ENCODE results near the gene MEGF11.
A peak's percentile ranks its signal among the peaks of the same experiment; 100 is the strongest.

MEGF11 gene

DNA sequence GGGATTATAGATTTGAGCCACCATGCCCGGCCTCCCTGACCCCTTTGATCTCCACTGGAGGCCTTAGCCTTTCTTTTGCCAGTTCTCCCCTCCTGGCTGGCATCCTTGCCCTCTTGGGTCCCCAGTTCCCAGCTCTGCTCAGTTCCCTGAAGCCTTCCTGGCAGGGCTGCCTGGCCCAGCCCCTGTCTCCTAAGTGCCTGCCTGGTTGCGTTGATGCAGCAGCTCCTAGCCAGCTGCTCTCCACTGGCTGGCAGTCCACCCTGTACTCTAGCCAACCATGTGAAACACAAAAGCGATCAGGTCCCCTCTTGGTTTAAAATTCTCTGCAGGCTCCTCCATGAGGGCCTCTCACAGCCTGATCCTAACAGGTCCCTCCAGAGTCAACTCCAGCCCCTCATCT is 199.6 kb downstream of the MEGF11 start (continued):
- TF ChIP-seq ZNF596 (tag by site-specific recombination; IDR thresholded peaks at IDR 0.05) (no peak), ZNF449 (tag by site-specific recombination; IDR thresholded peaks at IDR 0.05) (no peak), ZBTB44 (tag by site-specific recombination; IDR thresholded peaks at IDR 0.05) (no peak)

DNA sequence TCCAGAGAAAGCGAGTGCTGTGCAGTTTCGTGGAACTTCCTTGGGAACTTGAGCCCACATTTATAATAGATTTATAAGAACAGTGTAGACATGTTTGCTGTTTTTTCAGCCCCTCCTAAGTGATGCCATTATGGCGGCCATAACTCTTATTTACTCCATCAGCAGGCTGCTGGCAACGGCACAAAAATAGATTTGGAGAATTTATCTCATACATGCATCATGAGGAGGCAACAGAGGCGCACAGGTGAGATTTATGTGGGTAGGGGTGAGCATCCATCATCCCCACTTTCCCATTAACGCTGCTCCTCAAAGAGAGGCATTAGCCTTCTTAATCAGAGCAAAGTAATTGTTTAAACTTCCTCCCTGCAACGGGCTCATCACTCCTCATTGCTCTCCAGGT is 201.7 kb downstream of the MEGF11 start:
- H3K27ac ChIP-seq (ENCODE audit: extremely low read depth, low read depth, low read length): no peak overlapping the region
- no peak overlapping the region for H3K4me3 ChIP-seq (ENCODE audit: low read depth, low read length)
- CTCF ChIA-PET: interaction anchor here (1.3 kb wide), 1 partner anchor 33 kb away, joined by 4 read pairs; no protein-coding TSS in a partner anchor
- no peaks in the 10 kb centered on the region for H3K36me3 ChIP-seq (ENCODE audit: control insufficient read depth in 2 of 2, insufficient read depth in 1 of 2, low read length in 2 of 2)
- H3K4me1 ChIP-seq (ENCODE audit: control insufficient read depth, insufficient read depth, low read length): no peaks in the 10 kb centered on the region
- TF ChIP-seq ZNF404 (tag by site-specific recombination; IDR thresholded peaks at IDR 0.05): no peak
- no peak for TF ChIP-seq ATF2 (tag by site-specific recombination; IDR thresholded peaks at IDR 0.05; ENCODE audit: low read depth)
- no peak for TF ChIP-seq ZEB2 (tag by site-specific recombination; IDR thresholded peaks at IDR 0.05)
- TF ChIP-seq ZFHX2 (tag by site-specific recombination; conservative IDR thresholded peaks at IDR 0.05): no peak
- H3K9me3 ChIP-seq (ENCODE audit: control insufficient read depth, insufficient read depth, low read depth, low read length): no peaks in the 10 kb centered on the region
- POLR2A ChIA-PET: no interaction called here

DNA sequence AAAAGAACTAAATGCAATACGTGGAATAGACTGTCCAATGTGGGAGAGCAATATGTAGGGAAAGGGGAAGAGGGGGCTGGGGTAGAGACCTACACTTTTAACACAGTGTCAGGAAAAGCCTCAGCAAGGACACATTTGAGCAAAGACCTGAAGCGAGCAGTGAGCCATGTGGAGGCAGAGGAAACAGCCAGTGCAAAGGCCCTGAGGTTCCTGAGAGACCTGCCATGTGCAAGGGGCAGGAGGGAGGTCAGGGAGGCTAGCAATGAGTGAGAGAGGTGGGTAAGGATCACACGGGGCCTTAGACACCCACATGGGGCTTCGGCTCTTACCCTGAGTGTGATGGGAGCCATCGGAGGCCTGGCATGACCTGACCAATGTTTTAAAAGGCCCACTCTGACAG is 203.3 kb downstream of the MEGF11 start:
- Histone ChIP-seq H3K36me3 (ENCODE audit: control insufficient read depth in 2 of 2, insufficient read depth in 1 of 2, low read length in 2 of 2) (no peaks in the 10 kb centered on the region), H3K4me3 (ENCODE audit: low read depth, low read length) (no peak overlapping the region), H3K27ac (ENCODE audit: extremely low read depth, low read depth, low read length) (no peak overlapping the region), H3K9me3 (ENCODE audit: control insufficient read depth, insufficient read depth, low read depth, low read length) (no peaks in the 10 kb centered on the region), H3K4me1 (ENCODE audit: control insufficient read depth, insufficient read depth, low read length) (no peaks in the 10 kb centered on the region)
- ChIA-PET CTCF (interaction anchor here (0.6 kb wide), 2 partner anchors 17 to 413 kb away, joined by 3 to 4 read pairs; no protein-coding TSS in a partner anchor), POLR2A (no interaction called here)
- no peak for TF ChIP-seq ZNF24 (tag by site-specific recombination; IDR thresholded peaks at IDR 0.05)
- TF ChIP-seq ZNF623 (tag by site-specific recombination; IDR thresholded peaks at IDR 0.05): peak; percentile 92

- ChIA-PET CTCF (no interaction called here), POLR2A (no interaction called here)
Observed at GRCh38 chr15:66049353-66049752, 204.2 kb downstream of the MEGF11 start.

DNA sequence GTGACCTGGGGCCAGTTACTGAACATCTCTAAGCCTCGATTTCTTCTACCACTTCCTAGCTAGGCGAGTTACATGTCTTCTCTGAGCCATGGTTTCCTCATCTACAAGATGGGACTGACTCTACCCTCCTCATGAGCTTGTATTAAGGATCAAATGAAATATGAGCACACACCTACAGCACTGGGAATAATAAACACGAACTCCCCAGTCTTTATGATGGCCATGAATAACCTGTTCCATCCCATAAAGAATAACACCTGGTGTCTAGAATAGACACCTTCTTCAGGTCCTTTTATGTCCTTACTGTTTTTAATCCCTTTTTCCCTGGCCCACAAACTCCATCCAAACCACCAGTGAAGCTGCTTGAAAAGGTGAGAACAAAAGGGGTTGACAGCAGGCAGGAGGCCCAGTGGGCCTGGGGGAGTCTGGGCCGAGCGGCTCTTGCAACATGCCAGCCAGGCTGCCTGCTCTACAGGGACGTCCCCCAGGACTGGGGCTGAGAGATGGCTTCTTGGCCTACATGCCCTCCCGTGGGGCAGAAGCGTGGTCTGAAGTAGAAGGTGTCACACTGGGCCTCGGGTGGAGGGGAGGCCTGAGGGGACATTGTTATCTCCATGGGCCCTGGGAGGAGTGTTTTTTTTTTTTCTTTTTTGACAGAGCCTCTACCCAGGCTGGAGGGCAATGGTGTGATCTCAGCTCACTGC is 206.1 kb downstream of the MEGF11 start:
- Histone ChIP-seq H3K9me3 (ENCODE audit: control insufficient read depth, insufficient read depth, low read depth, low read length) (no peaks in the 10 kb centered on the region), H3K27ac (ENCODE audit: extremely low read depth, low read depth, low read length) (no peak overlapping the region), H3K4me1 (ENCODE audit: control insufficient read depth, insufficient read depth, low read length) (no peaks in the 10 kb centered on the region), H3K36me3 (ENCODE audit: control insufficient read depth in 2 of 2, insufficient read depth in 1 of 2, low read length in 2 of 2) (no peaks in the 10 kb centered on the region), H3K4me3 (ENCODE audit: low read depth, low read length) (no peak overlapping the region)
- POLR2A ChIA-PET: no interaction called here
- CTCF ChIA-PET: interaction anchor here (0.6 to 1.5 kb wide), 7 partner anchors 18 to 241 kb away, joined by 3 to 6 read pairs (median 4); no protein-coding TSS in a partner anchor
- TF ChIP-seq ZIC2 (tag by site-specific recombination; IDR thresholded peaks at IDR 0.05) (peak; percentile 97), SP3 (tag by site-specific recombination; IDR thresholded peaks at IDR 0.05) (no peak), ZNF555 (tag by site-specific recombination; conservative IDR thresholded peaks at IDR 0.05) (no peak), ZNF423 (tag by site-specific recombination; IDR thresholded peaks at IDR 0.05) (no peak), PRDM10 (tag by site-specific recombination; IDR thresholded peaks at IDR 0.05) (0 out of 2 replicates have a peak, but pooled peaks have one; percentile 12)

More at GRCh38 chr15:66049353-66049752, 204.2 kb downstream of the MEGF11 start:
- Histone ChIP-seq H3K9me3 (ENCODE audit: control insufficient read depth, insufficient read depth, low read depth, low read length) (no peaks in the 10 kb centered on the region), H3K4me3 (ENCODE audit: low read depth, low read length) (no peak overlapping the region), H3K4me1 (ENCODE audit: control insufficient read depth, insufficient read depth, low read length) (no peaks in the 10 kb centered on the region), H3K36me3 (ENCODE audit: control insufficient read depth in 2 of 2, insufficient read depth in 1 of 2, low read length in 2 of 2) (no peaks in the 10 kb centered on the region), H3K27ac (ENCODE audit: extremely low read depth, low read depth, low read length) (no peak overlapping the region)
- TF ChIP-seq ZNF202 (tag by site-specific recombination; IDR thresholded peaks at IDR 0.05; ENCODE audit: borderline replicate concordance) (no peak), ZNF785 (tag by site-specific recombination; IDR thresholded peaks at IDR 0.05) (no peak)
